Measurements from ENCODE around the gene PGBD4.

GRCh38 chr15:34059946-34060345 is 41.9 kb upstream of the PGBD4 start:
- TF ChIP-seq POLR2A (IDR thresholded peaks at IDR 0.05; ENCODE audit: low read depth, low read length): no peak
- no peak for TF ChIP-seq JUN (IDR thresholded peaks at IDR 0.05; ENCODE audit: borderline replicate concordance, insufficient read depth, insufficient read length, low read depth)
- TF ChIP-seq CTCF (IDR thresholded peaks at IDR 0.05; ENCODE audit: extremely low read depth in 1 of 2, insufficient read depth in 1 of 2, low read depth in 1 of 2, low read length in 2 of 2): no peak
- TF ChIP-seq EZH2 (IDR thresholded peaks at IDR 0.05; ENCODE audit: borderline replicate concordance, low read depth, low read length, severe bottlenecking): no peak
- no peak for TF ChIP-seq POLR2AphosphoS5 (IDR thresholded peaks at IDR 0.05; ENCODE audit: insufficient read depth, low read depth, low read length)
- no peak for TF ChIP-seq MAX (IDR thresholded peaks at IDR 0.05; ENCODE audit: insufficient read depth, insufficient read length)
- no peak for TF ChIP-seq MYC (IDR thresholded peaks at IDR 0.05; ENCODE audit: low read depth, low read length)
- TF ChIP-seq FOS (IDR thresholded peaks at IDR 0.05; ENCODE audit: borderline replicate concordance, insufficient read depth, low read length): no peak

Measured in endothelial cell of umbilical vein (primary cell).